Measurements from ENCODE around the gene NCR3LG1. TPM values are rescaled to one million over a fixed set of nuclear protein-coding genes. Genes with fewer than 3 reads are reported as not detected.

NCR3LG1 gene
- total and polyA plus RNA-seq, 2 of the 8 experiments (the other 6 are each of a cell fraction or from before 2014, with no cell fraction given): 0.68 to 1.9 TPM

DNA sequence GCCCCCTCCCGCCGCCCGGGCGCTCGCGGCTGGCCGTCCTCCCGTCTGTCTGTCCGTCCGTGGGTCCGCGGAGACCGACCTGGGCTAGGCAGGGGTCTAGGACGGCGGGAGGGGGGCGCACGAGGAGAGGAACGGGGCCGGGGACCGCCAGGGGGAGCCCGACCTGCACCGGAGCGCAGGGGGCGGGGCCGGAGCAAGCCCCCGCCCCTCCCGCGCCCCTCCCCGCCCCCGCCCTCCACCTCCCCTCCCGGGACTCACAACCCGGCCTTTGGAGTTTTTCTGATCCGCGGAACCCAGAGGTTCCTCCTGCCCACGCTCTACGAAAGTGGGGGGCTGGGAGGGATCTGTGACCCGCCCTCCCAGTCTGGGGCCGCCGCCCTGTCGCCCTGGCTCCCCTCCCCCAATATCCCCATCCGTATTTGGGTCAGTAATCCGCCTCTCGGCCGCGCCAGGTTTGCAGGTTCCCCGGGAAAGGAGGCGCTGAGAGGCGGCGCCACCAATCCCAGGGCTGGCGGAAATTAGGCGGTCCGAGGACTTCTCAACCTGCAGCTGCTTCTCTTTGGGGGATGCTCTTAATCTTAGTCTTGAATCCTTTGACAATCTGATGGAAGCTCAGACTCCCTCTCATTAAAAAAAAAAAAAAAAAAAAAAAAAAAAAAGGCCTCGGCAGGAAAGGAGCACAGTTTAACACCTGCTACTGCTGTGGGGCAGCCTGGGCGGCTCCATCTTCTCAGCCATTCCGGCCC is 37.8 kb downstream of the NCR3LG1 start (continued):
- TF ChIP-seq SIN3A (conservative IDR thresholded peaks at IDR 0.05 in 1 of 2, IDR thresholded peaks at IDR 0.05 in 1 of 2; ENCODE audit: low read depth in 1 of 2, low read length in 2 of 2): peak in 1 of 2 experiments; percentile 15; a peak in 1 of 4 replicates
- 0 out of 2 replicates have a peak, but pooled peaks have one; percentile 39 for TF ChIP-seq KDM1A (IDR thresholded peaks at IDR 0.05; ENCODE audit: borderline replicate concordance, low read length)
- peak; percentile 38 for TF ChIP-seq KDM4A (IDR thresholded peaks at IDR 0.05; ENCODE audit: low read depth, low read length, severe bottlenecking)
- peak; percentile 92 for TF ChIP-seq SP1 (IDR thresholded peaks at IDR 0.05; ENCODE audit: low read depth, low read length)
- 0 out of 2 replicates have a peak, but pooled peaks have one; percentile 33 for TF ChIP-seq PHF8 (conservative IDR thresholded peaks at IDR 0.05; ENCODE audit: low read depth, low read length)
- peak; percentile 31; the same call in 1 of the 2 replicates for TF ChIP-seq TCF12 (IDR thresholded peaks at IDR 0.05; ENCODE audit: low read depth, low read length)
- TF ChIP-seq BACH1 (IDR thresholded peaks at IDR 0.05; ENCODE audit: low read length): peak; percentile 64; the same call in 1 of the 2 replicates
- peak; percentile 36 for TF ChIP-seq ASH2L (IDR thresholded peaks at IDR 0.05; ENCODE audit: low read length)
- TF ChIP-seq, protein P1, sequence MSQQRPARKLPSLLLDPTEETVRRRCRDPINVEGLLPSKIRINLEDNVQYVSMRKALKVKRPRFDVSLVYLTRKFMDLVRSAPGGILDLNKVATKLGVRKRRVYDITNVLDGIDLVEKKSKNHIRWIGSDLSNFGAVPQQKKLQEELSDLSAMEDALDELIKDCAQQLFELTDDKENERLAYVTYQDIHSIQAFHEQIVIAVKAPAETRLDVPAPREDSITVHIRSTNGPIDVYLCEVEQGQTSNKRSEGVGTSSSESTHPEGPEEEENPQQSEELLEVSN (IDR thresholded peaks at IDR 0.05): peak; percentile 9; the same call in 1 of the 2 replicates
- TF ChIP-seq TAF1 (IDR thresholded peaks at IDR 0.05; ENCODE audit: low read depth, low read length): no peak
- TF ChIP-seq TEAD4 (IDR thresholded peaks at IDR 0.05; ENCODE audit: low read depth, low read length): no peak
- TF ChIP-seq CEBPB (IDR thresholded peaks at IDR 0.05; ENCODE audit: low read depth, low read length): no peak
- TF ChIP-seq RAD21 (IDR thresholded peaks at IDR 0.05 in 1 of 2, conservative IDR thresholded peaks at IDR 0.05 in 1 of 2; ENCODE audit: low read depth in 2 of 2, low read length in 2 of 2): peak; percentile 26 to 43; a peak in 3 of 4 replicates
- TF ChIP-seq, protein P2, sequence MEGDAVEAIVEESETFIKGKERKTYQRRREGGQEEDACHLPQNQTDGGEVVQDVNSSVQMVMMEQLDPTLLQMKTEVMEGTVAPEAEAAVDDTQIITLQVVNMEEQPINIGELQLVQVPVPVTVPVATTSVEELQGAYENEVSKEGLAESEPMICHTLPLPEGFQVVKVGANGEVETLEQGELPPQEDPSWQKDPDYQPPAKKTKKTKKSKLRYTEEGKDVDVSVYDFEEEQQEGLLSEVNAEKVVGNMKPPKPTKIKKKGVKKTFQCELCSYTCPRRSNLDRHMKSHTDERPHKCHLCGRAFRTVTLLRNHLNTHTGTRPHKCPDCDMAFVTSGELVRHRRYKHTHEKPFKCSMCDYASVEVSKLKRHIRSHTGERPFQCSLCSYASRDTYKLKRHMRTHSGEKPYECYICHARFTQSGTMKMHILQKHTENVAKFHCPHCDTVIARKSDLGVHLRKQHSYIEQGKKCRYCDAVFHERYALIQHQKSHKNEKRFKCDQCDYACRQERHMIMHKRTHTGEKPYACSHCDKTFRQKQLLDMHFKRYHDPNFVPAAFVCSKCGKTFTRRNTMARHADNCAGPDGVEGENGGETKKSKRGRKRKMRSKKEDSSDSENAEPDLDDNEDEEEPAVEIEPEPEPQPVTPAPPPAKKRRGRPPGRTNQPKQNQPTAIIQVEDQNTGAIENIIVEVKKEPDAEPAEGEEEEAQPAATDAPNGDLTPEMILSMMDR (IDR thresholded peaks at IDR 0.05; ENCODE audit: control extremely low read depth in 1 of 3, insufficient read depth in 1 of 3, low read depth in 1 of 3, low read length in 3 of 3): peak; percentile 41 to 82 (median 78)

All from H1 (cell line).